Astrocyte (in vitro differentiated cells and primary cell): ENCODE data around the gene CRACR2A. TPM values are rescaled to one million over a fixed set of nuclear protein-coding genes. Genes with fewer than 3 reads are reported as not detected.

Experiments used
- DNase-seq: peaks from one replicate; pipeline ENCODE4 v3.0.0-alpha.2; 2010; ENCODE audit warnings: low read depth
- FAIRE-seq: peaks from 2 replicates; lab custom pipeline; 2011; peaks lifted over from hg19 to GRCh38; lab: Jason Lieb, UNC
- H2AFZ ChIP-seq: 2 replicates; pipeline ENCODE4 v1.6.0; 2012; ENCODE audit warnings: low read depth, low read length, inconsistent platforms
- H3K27ac ChIP-seq: 2 replicates; pipeline ENCODE4 v1.5.1; 2011; ENCODE audit warnings: low read depth, low read length, inconsistent platforms
- H3K27me3 ChIP-seq: 2 replicates; pipeline ENCODE4 v1.6.0; 2011; ENCODE audit warnings: low read length, inconsistent platforms; ENCODE audit not compliant: insufficient read depth
- H3K36me3 ChIP-seq: 2 replicates; pipeline ENCODE4 v1.5.1; 2011; ENCODE audit warnings: low read length, inconsistent platforms; ENCODE audit not compliant: insufficient read depth
- H3K4me1 ChIP-seq: 2 replicates; pipeline ENCODE4 v1.5.1; 2011; ENCODE audit warnings: low read length, inconsistent platforms; ENCODE audit not compliant: insufficient read depth
- H3K4me2 ChIP-seq: 2 replicates; pipeline ENCODE4 v1.6.0; 2012; ENCODE audit warnings: low read length, inconsistent platforms
- H3K4me3 ChIP-seq: 2 replicates; pipeline ENCODE4 v1.5.1; 2011; ENCODE audit warnings: low read depth, mild to moderate bottlenecking, low read length, inconsistent platforms; ENCODE audit not compliant: insufficient read depth
- H3K79me2 ChIP-seq: 2 replicates; pipeline ENCODE4 v1.6.0; 2012; ENCODE audit warnings: mild to moderate bottlenecking, low read length, inconsistent platforms; ENCODE audit not compliant: insufficient read depth
- H3K9ac ChIP-seq: 2 replicates; pipeline ENCODE4 v1.6.0; 2012; ENCODE audit warnings: mild to moderate bottlenecking, low read length, inconsistent platforms
- H3K9me3 ChIP-seq: 2 replicates; pipeline ENCODE4 v1.5.1; 2012; ENCODE audit warnings: low read depth, mild to moderate bottlenecking, low read length, inconsistent platforms; ENCODE audit not compliant: insufficient read depth
- H4K20me1 ChIP-seq: 2 replicates; pipeline ENCODE4 v1.6.0; 2012; ENCODE audit warnings: low read length, inconsistent platforms; ENCODE audit not compliant: insufficient read depth
- H3K27ac Mint-ChIP-seq: one replicate; pipeline ENCODE4 v1.8.0; 2021; ENCODE audit warnings: mild to moderate bottlenecking, mixed read lengths; ENCODE audit not compliant: unreplicated experiment
- H3K27me3 Mint-ChIP-seq: one replicate; pipeline ENCODE4 v1.8.0; 2021; ENCODE audit warnings: low read depth, mixed read lengths; ENCODE audit not compliant: unreplicated experiment
- H3K36me3 Mint-ChIP-seq: one replicate; pipeline ENCODE4 v1.8.0; 2021; ENCODE audit warnings: low read depth, mixed read lengths; ENCODE audit not compliant: unreplicated experiment
- H3K4me1 Mint-ChIP-seq: one replicate; pipeline ENCODE4 v1.8.0; 2021; ENCODE audit warnings: low read depth, mixed read lengths; ENCODE audit not compliant: unreplicated experiment
- H3K4me3 Mint-ChIP-seq: one replicate; pipeline ENCODE4 v1.8.0; 2021; ENCODE audit warnings: mild to moderate bottlenecking, moderate library complexity, mixed read lengths; ENCODE audit not compliant: unreplicated experiment
- H3K9me3 Mint-ChIP-seq: one replicate; pipeline ENCODE4 v1.8.0; 2021; ENCODE audit warnings: mild to moderate bottlenecking, mixed read lengths; ENCODE audit not compliant: unreplicated experiment
- CTCF ChIP-seq: IDR thresholded peaks from 2 replicates; pipeline ENCODE4 v1.5.1; 2011; ENCODE audit warnings: low read depth, mild to moderate bottlenecking, inconsistent platforms, low read length, moderate library complexity; ENCODE audit not compliant: insufficient read depth
- EZH2 ChIP-seq: IDR thresholded peaks from 2 replicates; pipeline ENCODE4 v1.6.1; 2012; ENCODE audit warnings: mild to moderate bottlenecking, low read length, inconsistent platforms; ENCODE audit not compliant: insufficient read depth
- total RNA-seq: library from RNA; stranded (reverse); gene quantifications from 2 replicates; pipeline ENCODE4 v1.2.1, GENCODE V29; 2021

CRACR2A gene
- total RNA-seq, 1 donor from 2014 or later, result 1.5 TPM

DNA sequence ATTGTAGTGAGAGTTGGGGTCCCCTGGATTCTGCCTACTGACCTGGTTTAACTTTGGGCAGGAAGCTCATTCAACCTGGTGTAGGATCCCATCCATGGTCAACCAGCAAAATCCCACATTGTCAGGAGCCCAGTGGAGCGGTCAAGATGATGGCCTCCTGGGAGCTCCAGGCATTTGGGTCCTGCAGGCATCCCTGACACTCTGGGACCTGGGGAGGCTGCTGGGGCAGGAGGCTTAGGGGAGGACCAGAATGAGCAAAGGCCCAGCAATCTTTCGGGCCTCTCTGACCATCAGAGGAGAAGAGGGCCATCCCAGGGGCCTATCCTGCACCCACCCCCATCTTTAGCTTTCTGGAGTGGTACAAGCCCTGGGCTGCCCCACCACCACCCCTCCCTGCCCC, 157.9 kb downstream of the CRACR2A start:
- H3K9me3 Mint-ChIP-seq, result peaks cover 8% of the 10 kb centered on the region
- peaks cover 57% of the 10 kb centered on the region for H3K27me3 Mint-ChIP-seq
- H3K36me3 Mint-ChIP-seq, result no peaks in the 10 kb centered on the region
- FAIRE-seq (no peak), DNase-seq (no peak)
- Histone ChIP-seq H3K9ac (no peak overlapping the region), H4K20me1 (no peaks in the 10 kb centered on the region), H3K79me2 (no peaks in the 10 kb centered on the region), H3K27ac (no peak overlapping the region), H3K36me3 (no peaks in the 10 kb centered on the region), H2AFZ (no peak overlapping the region), H3K9me3 (no peaks in the 10 kb centered on the region), H3K4me1 (no peaks in the 10 kb centered on the region), H3K4me3 (no peak overlapping the region), H3K27me3 (peaks cover 5% of the 10 kb centered on the region), H3K4me2 (no peak overlapping the region)
- peaks cover 3% of the 10 kb centered on the region for H3K4me1 Mint-ChIP-seq
- no peak overlapping the region for H3K27ac Mint-ChIP-seq
- no peak overlapping the region for H3K4me3 Mint-ChIP-seq
- TF ChIP-seq CTCF (no peak), EZH2 (no peak)

- Histone ChIP-seq H4K20me1 (no peaks in the 10 kb centered on the region), H3K4me2 (no peak overlapping the region), H3K9ac (no peak overlapping the region), H2AFZ (no peak overlapping the region), H3K79me2 (no peaks in the 10 kb centered on the region), H3K27ac (no peak overlapping the region), H3K4me1 (no peaks in the 10 kb centered on the region), H3K27me3 (no peaks in the 10 kb centered on the region), H3K9me3 (no peaks in the 10 kb centered on the region), H3K36me3 (no peaks in the 10 kb centered on the region), H3K4me3 (no peak overlapping the region)
- Mint-ChIP-seq H3K4me1 (peaks cover 1% of the 10 kb centered on the region), H3K27ac (no peak overlapping the region), H3K36me3 (no peaks in the 10 kb centered on the region), H3K27me3 (peaks cover 56% of the 10 kb centered on the region), H3K4me3 (no peak overlapping the region), H3K9me3 (peaks cover 8% of the 10 kb centered on the region)
- DNase-seq (no peak), FAIRE-seq (no peak)
- TF ChIP-seq CTCF, result no peak
Measured at GRCh38 chr12:3593906-3594483, 158.9 kb downstream of the CRACR2A start.

GRCh38 chr12:3592856-3593625, 159.9 kb downstream of the CRACR2A start:
- FAIRE-seq (no peak), DNase-seq (no peak)
- Histone ChIP-seq H3K79me2 (no peaks in the 10 kb centered on the region), H4K20me1 (no peaks in the 10 kb centered on the region), H3K27ac (no peak overlapping the region), H3K9ac (no peak overlapping the region), H3K4me1 (no peaks in the 10 kb centered on the region), H3K27me3 (no peaks in the 10 kb centered on the region), H3K4me3 (no peak overlapping the region), H3K36me3 (no peaks in the 10 kb centered on the region), H3K9me3 (no peaks in the 10 kb centered on the region), H2AFZ (no peak overlapping the region), H3K4me2 (no peak overlapping the region)
- no peaks in the 10 kb centered on the region for H3K36me3 Mint-ChIP-seq
- H3K4me1 Mint-ChIP-seq, result peaks cover 1% of the 10 kb centered on the region
- H3K27ac Mint-ChIP-seq, result no peak overlapping the region
- H3K9me3 Mint-ChIP-seq, result peaks cover 8% of the 10 kb centered on the region
- peaks cover 61% of the 10 kb centered on the region for H3K27me3 Mint-ChIP-seq
- no peak for TF ChIP-seq EZH2
- TF ChIP-seq CTCF, result no peak
- H3K4me3 Mint-ChIP-seq, result no peak overlapping the region
